NCI-H1694 treated with DMSO at 0.1 percent for 48 hours (cell line): ENCODE measurements around the gene ALG3.

Experiments used
- DNase-seq: peaks from one replicate; lab custom pipeline; 2025; lab: John Stamatoyannopoulos, UW

ALG3 gene

GRCh38 chr3:184259878-184260723 lies 11.3 kb upstream of the ALG3 start:
- no peak for DNase-seq

- DNase-seq, result no peak
Measured at GRCh38 chr3:184259396-184259877, 10.7 kb upstream of the ALG3 start.

GRCh38 chr3:184258926-184259325 lies 10.2 kb upstream of the ALG3 start:
- no peak for DNase-seq

GRCh38 chr3:184257083-184257915 lies 8.5 kb upstream of the ALG3 start:
- no peak for DNase-seq

- no peak for DNase-seq
Measured at GRCh38 chr3:184255291-184256039, 6.7 kb upstream of the ALG3 start.

GRCh38 chr3:184250167-184250828 lies 1.5 kb upstream of the ALG3 start:
- peak; percentile 94 for DNase-seq

- peak; percentile 98 for DNase-seq
Measured at GRCh38 chr3:184249412-184250166, 827 bp upstream of the ALG3 start, which contains the start of gene EEF1AKMT4. Gene EEF1AKMT4, plus strand, starts transcription at chr3:184249672. Its CDS starts 23 bp downstream, at chr3:184249695.

- no peak for DNase-seq
Measured at GRCh38 chr3:184242297-184242685, 6.5 kb downstream of the ALG3 start.

- no peak for DNase-seq
Measured at GRCh38 chr3:184241447-184242296, 7.1 kb downstream of the ALG3 start.

GRCh38 chr3:184241141-184241446 lies 7.7 kb downstream of the ALG3 start:
- DNase-seq, result no peak

GRCh38 chr3:184240384-184241140 lies 8.2 kb downstream of the ALG3 start:
- DNase-seq, result no peak

- no peak for DNase-seq
Measured at GRCh38 chr3:184239708-184240107, 9.1 kb downstream of the ALG3 start.

GRCh38 chr3:184239221-184239620 lies 9.5 kb downstream of the ALG3 start:
- DNase-seq, result no peak

- DNase-seq, result peak; percentile 67
Measured at GRCh38 chr3:184238246-184238818, 10.4 kb downstream of the ALG3 start.

GRCh38 chr3:184237807-184238206 lies 11.0 kb downstream of the ALG3 start:
- DNase-seq, result peak; percentile 62

- no peak for DNase-seq
Measured at GRCh38 chr3:184237211-184237610, 11.6 kb downstream of the ALG3 start.

GRCh38 chr3:184236636-184237035 lies 12.1 kb downstream of the ALG3 start:
- DNase-seq, result no peak

- no peak for DNase-seq
Measured at GRCh38 chr3:184236033-184236410, 12.7 kb downstream of the ALG3 start.
